OCI-LY1 (cell line): ENCODE measurements around the gene NFYC.

ENCODE experiments used
- EZH2 ChIP-seq: fragments of 200-600 bp; sonication (generic), shearing (Covaris generic); IDR thresholded peaks from 2 replicates; pipeline ENCODE4 v1.8.0; 2017; ENCODE audit warnings: borderline replicate concordance, mixed run types, mild to moderate bottlenecking, antibody characterized with exemption, low read length, moderate library complexity, mixed read lengths
- TF ChIP-seq, protein P1 (sequence below): fragments of 200-600 bp; sonication (generic), shearing (Covaris generic); IDR thresholded peaks from 2 replicates; pipeline ENCODE4 v1.5.1; 2017; ENCODE audit warnings: mild to moderate bottlenecking, antibody characterized with exemption, low read length, moderate library complexity, mixed read lengths

DNA sequence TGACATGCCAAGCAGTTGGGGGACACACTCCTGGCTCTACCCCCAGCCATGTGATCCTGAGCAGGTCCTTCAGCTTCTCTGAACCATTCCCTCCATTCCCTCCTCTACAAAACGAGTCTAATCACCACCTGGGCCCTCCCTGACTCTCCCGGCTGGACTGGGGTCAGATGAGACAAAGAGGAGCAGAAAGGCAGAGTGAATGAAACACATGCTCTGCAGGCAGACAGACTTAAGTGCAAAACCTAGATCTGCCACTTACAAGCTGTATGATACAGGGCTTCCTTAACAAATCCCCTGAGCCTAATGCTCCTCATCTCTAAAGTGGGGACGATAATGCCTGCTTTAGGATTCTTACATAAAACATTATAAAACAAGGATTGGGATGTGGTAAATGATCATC is 43.3 kb upstream of the NFYC start:
- TF ChIP-seq, protein P1, sequence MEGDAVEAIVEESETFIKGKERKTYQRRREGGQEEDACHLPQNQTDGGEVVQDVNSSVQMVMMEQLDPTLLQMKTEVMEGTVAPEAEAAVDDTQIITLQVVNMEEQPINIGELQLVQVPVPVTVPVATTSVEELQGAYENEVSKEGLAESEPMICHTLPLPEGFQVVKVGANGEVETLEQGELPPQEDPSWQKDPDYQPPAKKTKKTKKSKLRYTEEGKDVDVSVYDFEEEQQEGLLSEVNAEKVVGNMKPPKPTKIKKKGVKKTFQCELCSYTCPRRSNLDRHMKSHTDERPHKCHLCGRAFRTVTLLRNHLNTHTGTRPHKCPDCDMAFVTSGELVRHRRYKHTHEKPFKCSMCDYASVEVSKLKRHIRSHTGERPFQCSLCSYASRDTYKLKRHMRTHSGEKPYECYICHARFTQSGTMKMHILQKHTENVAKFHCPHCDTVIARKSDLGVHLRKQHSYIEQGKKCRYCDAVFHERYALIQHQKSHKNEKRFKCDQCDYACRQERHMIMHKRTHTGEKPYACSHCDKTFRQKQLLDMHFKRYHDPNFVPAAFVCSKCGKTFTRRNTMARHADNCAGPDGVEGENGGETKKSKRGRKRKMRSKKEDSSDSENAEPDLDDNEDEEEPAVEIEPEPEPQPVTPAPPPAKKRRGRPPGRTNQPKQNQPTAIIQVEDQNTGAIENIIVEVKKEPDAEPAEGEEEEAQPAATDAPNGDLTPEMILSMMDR: no peak
- no peak for TF ChIP-seq EZH2
